WTC11 (cell line): ENCODE results near the gene GCC2. TPM values are rescaled to one million over a fixed set of nuclear protein-coding genes. Genes with fewer than 3 reads are reported as not detected.

Source experiments
- CREB1 ChIP-seq: sonication (generic); formaldehyde crosslinking; IDR thresholded peaks from 2 replicates; pipeline ENCODE4 v1.8.0; 2023; ENCODE audit warnings: mild to moderate bottlenecking, missing genetic modification reagents
- ETV6 ChIP-seq: sonication (generic); formaldehyde crosslinking; IDR thresholded peaks from 2 replicates; pipeline ENCODE4 v1.8.1; 2022; ENCODE audit warnings: mild to moderate bottlenecking, missing genetic modification reagents
- FOXJ3 ChIP-seq: sonication (generic); formaldehyde crosslinking; IDR thresholded peaks from 2 replicates; pipeline ENCODE4 v1.9.0; 2021; ENCODE audit warnings: missing genetic modification reagents, mild to moderate bottlenecking, borderline replicate concordance
- GABPB1 ChIP-seq: sonication (generic); formaldehyde crosslinking; IDR thresholded peaks from 2 replicates; pipeline ENCODE4 v1.8.1; 2023; ENCODE audit warnings: mild to moderate bottlenecking, missing genetic modification reagents
- GTF2I ChIP-seq: fragments of 250-450 bp; sonication (Bioruptor Pico); conservative IDR thresholded peaks from 2 replicates; pipeline ENCODE4 v1.4.0; 2021; ENCODE audit warnings: mild to moderate bottlenecking
- HMGA2 ChIP-seq: fragments of 250-450 bp; sonication (Bioruptor Pico); IDR thresholded peaks from 2 replicates; pipeline ENCODE4 v1.4.0; 2021; ENCODE audit warnings: mild to moderate bottlenecking, moderate library complexity
- HMGXB4 ChIP-seq: sonication (generic); formaldehyde crosslinking; IDR thresholded peaks from 2 replicates; pipeline ENCODE4 v1.8.1; 2023; ENCODE audit warnings: mild to moderate bottlenecking, moderate library complexity, missing genetic modification reagents
- MYBL2 ChIP-seq: sonication (generic); formaldehyde crosslinking; IDR thresholded peaks from 2 replicates; pipeline ENCODE4 v1.8.1; 2023; ENCODE audit warnings: mild to moderate bottlenecking, moderate library complexity, missing genetic modification reagents
- NFYB ChIP-seq: sonication (generic); formaldehyde crosslinking; conservative IDR thresholded peaks from 2 replicates; pipeline ENCODE4 v1.8.0; 2022; ENCODE audit warnings: low read depth, missing genetic modification reagents
- NR3C1 ChIP-seq: sonication (generic); formaldehyde crosslinking; conservative IDR thresholded peaks from 2 replicates; pipeline ENCODE4 v1.8.1; 2023; ENCODE audit warnings: low read depth, mild to moderate bottlenecking, missing genetic modification reagents
- RORB ChIP-seq: fragments of 250-450 bp; sonication (Bioruptor Pico); IDR thresholded peaks from 2 replicates; pipeline ENCODE4 v1.9.0; 2021; ENCODE audit warnings: mild to moderate bottlenecking
- SMAD3 ChIP-seq: sonication (generic); formaldehyde crosslinking; IDR thresholded peaks from 2 replicates; pipeline ENCODE4 v1.8.0; 2022; ENCODE audit warnings: missing genetic modification reagents, mild to moderate bottlenecking, borderline replicate concordance
- SOX15 ChIP-seq: fragments of 250-450 bp; sonication (Bioruptor Pico); IDR thresholded peaks from 2 replicates; pipeline ENCODE4 v1.9.0; 2021; ENCODE audit warnings: mild to moderate bottlenecking
- SP1 ChIP-seq: sonication (generic); formaldehyde crosslinking; conservative IDR thresholded peaks from 2 replicates; pipeline ENCODE4 v1.8.1; 2022; ENCODE audit warnings: missing genetic modification reagents
- TEAD1 ChIP-seq: sonication (generic); formaldehyde crosslinking; IDR thresholded peaks from 2 replicates; pipeline ENCODE4 v1.8.0; 2022; ENCODE audit warnings: mild to moderate bottlenecking, missing genetic modification reagents
- TEAD4 ChIP-seq: sonication (generic); formaldehyde crosslinking; IDR thresholded peaks from 2 replicates; pipeline ENCODE4 v1.8.0; 2022; ENCODE audit warnings: mild to moderate bottlenecking, missing genetic modification reagents
- TP53 ChIP-seq: sonication (generic); formaldehyde crosslinking; IDR thresholded peaks from 2 replicates; pipeline ENCODE4 v1.8.1; 2023; ENCODE audit warnings: mild to moderate bottlenecking, missing genetic modification reagents
- ZNF121 ChIP-seq: sonication (generic); formaldehyde crosslinking; IDR thresholded peaks from 2 replicates; pipeline ENCODE4 v1.8.0; 2023; ENCODE audit warnings: missing genetic modification reagents
- ZNF317 ChIP-seq: sonication (generic); formaldehyde crosslinking; IDR thresholded peaks from 2 replicates; pipeline ENCODE4 v1.8.1; 2023; ENCODE audit warnings: low read depth, mild to moderate bottlenecking, moderate library complexity, missing genetic modification reagents, borderline replicate concordance
- ZNF532 ChIP-seq: fragments of 250-450 bp; sonication (Bioruptor Pico); IDR thresholded peaks from 2 replicates; pipeline ENCODE4 v1.9.0; 2021; ENCODE audit warnings: mild to moderate bottlenecking, borderline replicate concordance
- ZNF671 ChIP-seq: fragments of 250-450 bp; sonication (Bioruptor Pico); IDR thresholded peaks from 2 replicates; pipeline ENCODE4 v1.8.0; 2021; ENCODE audit warnings: mild to moderate bottlenecking
- total RNA-seq: library from RNA; stranded (reverse); gene quantifications from 3 replicates; pipeline ENCODE4 v1.2.3, GENCODE V29; 2021
- TF ChIP-seq, protein P1 (sequence below): sonication (generic); formaldehyde crosslinking; conservative IDR thresholded peaks from 2 replicates; pipeline ENCODE4 v1.8.1; 2023; ENCODE audit warnings: mild to moderate bottlenecking, low read depth, missing genetic modification reagents, moderate library complexity
- TF ChIP-seq, protein P2 (sequence below): sonication (generic); formaldehyde crosslinking; conservative IDR thresholded peaks from 2 replicates; pipeline ENCODE4 v1.8.1; 2022; ENCODE audit warnings: mild to moderate bottlenecking, missing genetic modification reagents
- TF ChIP-seq, protein P3 (sequence below): fragments of 250-450 bp; sonication (Bioruptor Pico); IDR thresholded peaks from 2 replicates; pipeline ENCODE4 v2.1.2; 2022; ENCODE audit warnings: mild to moderate bottlenecking, moderate library complexity
- TF ChIP-seq, protein P4 (sequence below): sonication (generic); formaldehyde crosslinking; IDR thresholded peaks from 2 replicates; pipeline ENCODE4 v1.8.0; 2022; ENCODE audit warnings: mild to moderate bottlenecking, missing genetic modification reagents
- TF ChIP-seq, protein P5 (sequence below): fragments of 250-450 bp; sonication (Bioruptor Pico); IDR thresholded peaks from 2 replicates; pipeline ENCODE4 v1.9.0; 2021; ENCODE audit warnings: mild to moderate bottlenecking
- TF ChIP-seq, protein P6 (sequence below): sonication (generic); formaldehyde crosslinking; IDR thresholded peaks from 2 replicates; pipeline ENCODE4 v1.8.0; 2022; ENCODE audit warnings: mild to moderate bottlenecking, missing genetic modification reagents

The GCC2 gene
- total RNA-seq, 1 experiment from 2014 or later: 66.5 TPM

DNA sequence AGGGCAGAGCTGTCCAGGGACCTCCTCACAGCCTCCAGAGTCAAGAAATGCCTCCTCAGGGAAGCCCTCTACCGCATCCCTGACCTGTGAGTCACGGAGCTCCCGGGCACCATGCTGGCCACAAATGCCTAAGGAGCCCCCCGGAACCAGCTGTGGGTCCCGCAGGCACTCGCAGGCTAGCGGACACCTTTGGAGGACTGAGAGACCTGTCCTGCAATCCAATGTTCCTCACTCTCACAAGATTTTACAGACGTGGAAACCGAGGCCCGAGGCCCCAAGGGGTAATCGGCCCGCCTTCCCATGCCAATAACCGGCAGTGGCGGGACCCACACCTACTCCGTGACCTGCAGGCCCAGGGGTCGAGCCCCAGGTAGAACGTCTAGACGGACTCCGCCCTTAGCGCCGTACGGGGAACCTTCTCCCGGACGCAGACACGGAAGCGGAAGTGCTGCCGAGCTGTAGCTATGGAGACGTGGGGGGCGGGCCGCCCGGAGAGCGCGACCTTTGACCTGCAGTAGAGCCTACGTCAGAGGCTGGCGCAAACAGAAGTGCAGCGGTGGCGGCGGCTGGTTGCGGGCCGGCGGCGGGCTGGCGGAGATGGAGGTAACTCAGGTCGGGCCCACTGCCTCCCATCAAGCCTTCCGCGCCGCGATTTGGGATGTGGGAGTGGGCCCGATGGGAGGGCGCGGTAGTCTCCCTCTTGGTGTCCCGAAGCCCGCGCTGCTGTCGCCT is at the start of gene GCC2 (continued):
- TF ChIP-seq ZNF532 (CRISPR knock-in tag) (no peak), ZNF671 (CRISPR knock-in tag) (no peak), ZNF121 (CRISPR knock-in tag) (no peak), HMGXB4 (CRISPR knock-in tag) (peak; percentile 66), MYBL2 (CRISPR knock-in tag) (0 out of 2 replicates have a peak, but pooled peaks have one; percentile 55), HMGA2 (no peak), GTF2I (CRISPR knock-in tag) (no peak), CREB1 (CRISPR knock-in tag) (no peak), TP53 (no peak), FOXJ3 (CRISPR knock-in tag) (no peak), TEAD1 (CRISPR knock-in tag) (peak; percentile 84), TEAD4 (CRISPR knock-in tag) (no peak), SMAD3 (CRISPR knock-in tag) (peak; percentile 45; the same call in 1 of the 2 replicates), RORB (CRISPR knock-in tag) (no peak), SOX15 (CRISPR knock-in tag) (no peak), SP1 (CRISPR knock-in tag) (peak; percentile 88), ETV6 (peak; percentile 95), NFYB (CRISPR knock-in tag) (no peak), GABPB1 (CRISPR knock-in tag) (peak; percentile 82), NR3C1 (CRISPR knock-in tag) (no peak), ZNF317 (CRISPR knock-in tag) (no peak)
- TF ChIP-seq, protein P1, sequence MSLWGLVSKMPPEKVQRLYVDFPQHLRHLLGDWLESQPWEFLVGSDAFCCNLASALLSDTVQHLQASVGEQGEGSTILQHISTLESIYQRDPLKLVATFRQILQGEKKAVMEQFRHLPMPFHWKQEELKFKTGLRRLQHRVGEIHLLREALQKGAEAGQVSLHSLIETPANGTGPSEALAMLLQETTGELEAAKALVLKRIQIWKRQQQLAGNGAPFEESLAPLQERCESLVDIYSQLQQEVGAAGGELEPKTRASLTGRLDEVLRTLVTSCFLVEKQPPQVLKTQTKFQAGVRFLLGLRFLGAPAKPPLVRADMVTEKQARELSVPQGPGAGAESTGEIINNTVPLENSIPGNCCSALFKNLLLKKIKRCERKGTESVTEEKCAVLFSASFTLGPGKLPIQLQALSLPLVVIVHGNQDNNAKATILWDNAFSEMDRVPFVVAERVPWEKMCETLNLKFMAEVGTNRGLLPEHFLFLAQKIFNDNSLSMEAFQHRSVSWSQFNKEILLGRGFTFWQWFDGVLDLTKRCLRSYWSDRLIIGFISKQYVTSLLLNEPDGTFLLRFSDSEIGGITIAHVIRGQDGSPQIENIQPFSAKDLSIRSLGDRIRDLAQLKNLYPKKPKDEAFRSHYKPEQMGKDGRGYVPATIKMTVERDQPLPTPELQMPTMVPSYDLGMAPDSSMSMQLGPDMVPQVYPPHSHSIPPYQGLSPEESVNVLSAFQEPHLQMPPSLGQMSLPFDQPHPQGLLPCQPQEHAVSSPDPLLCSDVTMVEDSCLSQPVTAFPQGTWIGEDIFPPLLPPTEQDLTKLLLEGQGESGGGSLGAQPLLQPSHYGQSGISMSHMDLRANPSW (CRISPR knock-in tag): no peak
- TF ChIP-seq, protein P2, sequence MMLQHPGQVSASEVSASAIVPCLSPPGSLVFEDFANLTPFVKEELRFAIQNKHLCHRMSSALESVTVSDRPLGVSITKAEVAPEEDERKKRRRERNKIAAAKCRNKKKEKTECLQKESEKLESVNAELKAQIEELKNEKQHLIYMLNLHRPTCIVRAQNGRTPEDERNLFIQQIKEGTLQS (CRISPR knock-in tag): no peak
- TF ChIP-seq, protein P3, sequence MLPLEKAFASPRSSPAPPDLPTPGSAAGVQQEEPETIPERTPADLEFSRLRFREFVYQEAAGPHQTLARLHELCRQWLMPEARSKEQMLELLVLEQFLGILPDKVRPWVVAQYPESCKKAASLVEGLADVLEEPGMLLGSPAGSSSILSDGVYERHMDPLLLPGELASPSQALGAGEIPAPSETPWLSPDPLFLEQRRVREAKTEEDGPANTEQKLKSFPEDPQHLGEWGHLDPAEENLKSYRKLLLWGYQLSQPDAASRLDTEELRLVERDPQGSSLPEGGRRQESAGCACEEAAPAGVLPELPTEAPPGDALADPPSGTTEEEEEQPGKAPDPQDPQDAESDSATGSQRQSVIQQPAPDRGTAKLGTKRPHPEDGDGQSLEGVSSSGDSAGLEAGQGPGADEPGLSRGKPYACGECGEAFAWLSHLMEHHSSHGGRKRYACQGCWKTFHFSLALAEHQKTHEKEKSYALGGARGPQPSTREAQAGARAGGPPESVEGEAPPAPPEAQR (CRISPR knock-in tag): no peak
- TF ChIP-seq, protein P4, sequence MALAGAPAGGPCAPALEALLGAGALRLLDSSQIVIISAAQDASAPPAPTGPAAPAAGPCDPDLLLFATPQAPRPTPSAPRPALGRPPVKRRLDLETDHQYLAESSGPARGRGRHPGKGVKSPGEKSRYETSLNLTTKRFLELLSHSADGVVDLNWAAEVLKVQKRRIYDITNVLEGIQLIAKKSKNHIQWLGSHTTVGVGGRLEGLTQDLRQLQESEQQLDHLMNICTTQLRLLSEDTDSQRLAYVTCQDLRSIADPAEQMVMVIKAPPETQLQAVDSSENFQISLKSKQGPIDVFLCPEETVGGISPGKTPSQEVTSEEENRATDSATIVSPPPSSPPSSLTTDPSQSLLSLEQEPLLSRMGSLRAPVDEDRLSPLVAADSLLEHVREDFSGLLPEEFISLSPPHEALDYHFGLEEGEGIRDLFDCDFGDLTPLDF (CRISPR knock-in tag): no peak
- TF ChIP-seq, protein P5, sequence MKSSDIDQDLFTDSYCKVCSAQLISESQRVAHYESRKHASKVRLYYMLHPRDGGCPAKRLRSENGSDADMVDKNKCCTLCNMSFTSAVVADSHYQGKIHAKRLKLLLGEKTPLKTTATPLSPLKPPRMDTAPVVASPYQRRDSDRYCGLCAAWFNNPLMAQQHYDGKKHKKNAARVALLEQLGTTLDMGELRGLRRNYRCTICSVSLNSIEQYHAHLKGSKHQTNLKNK (CRISPR knock-in tag): no peak
- TF ChIP-seq, protein P6, sequence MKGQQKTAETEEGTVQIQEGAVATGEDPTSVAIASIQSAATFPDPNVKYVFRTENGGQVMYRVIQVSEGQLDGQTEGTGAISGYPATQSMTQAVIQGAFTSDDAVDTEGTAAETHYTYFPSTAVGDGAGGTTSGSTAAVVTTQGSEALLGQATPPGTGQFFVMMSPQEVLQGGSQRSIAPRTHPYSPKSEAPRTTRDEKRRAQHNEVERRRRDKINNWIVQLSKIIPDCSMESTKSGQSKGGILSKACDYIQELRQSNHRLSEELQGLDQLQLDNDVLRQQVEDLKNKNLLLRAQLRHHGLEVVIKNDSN (CRISPR knock-in tag): 0 out of 2 replicates have a peak, but pooled peaks have one; percentile 18
